C4-2B (cell line): ENCODE results near the gene DENND2D.

Source experiments
- CTCF ChIP-seq: fragments of 450-650 bp; conservative IDR thresholded peaks from 2 replicates; pipeline ENCODE4 v1.5.1; 2017; ENCODE audit warnings: mild to moderate bottlenecking
- ZFX ChIP-seq: fragments of 450-650 bp; IDR thresholded peaks from 2 replicates; pipeline ENCODE4 v1.6.1; 2017

- TF ChIP-seq CTCF = no peak
- no peak for TF ChIP-seq ZFX
Observed at GRCh38 chr1:111179968-111180533, 20.4 kb downstream of the DENND2D start.
